HAP-1 (cell line): ENCODE results near the gene CEP131.
A peak's percentile ranks its signal among the peaks of the same experiment; 100 is the strongest.
"Not testable (repeated sequence)": the region's sequence is repeated elsewhere in the genome, so short reads cannot be mapped to it uniquely, and the experiment has no call there.

ENCODE experiments used
- DNase-seq, 2 experiments: peaks; one replicate each; pipeline ENCODE4 v3.0.0-alpha.2; 2016 to 2020; ENCODE audit warnings: low spot score in 2 of 2
- H3K27me3 ChIP-seq: fragments of 250-450 bp; sonication (Bioruptor Pico); 2 replicates; pipeline ENCODE4 v1.5.1; 2020; ENCODE audit warnings: low read depth, mild to moderate bottlenecking, moderate library complexity
- H3K36me3 ChIP-seq: fragments of 250-450 bp; sonication (Bioruptor Pico); replicated peaks from 2 replicates; pipeline ENCODE4 v1.5.1; 2020; ENCODE audit warnings: mild to moderate bottlenecking
- H3K4me1 ChIP-seq: fragments of 250-450 bp; sonication (Bioruptor Pico); 2 replicates; pipeline ENCODE4 v1.5.1; 2020; ENCODE audit warnings: mild to moderate bottlenecking
- H3K4me3 ChIP-seq: fragments of 250-450 bp; sonication (Bioruptor Pico); 2 replicates; pipeline ENCODE4 v1.5.1; 2020; ENCODE audit warnings: mild to moderate bottlenecking, moderate library complexity
- H3K9me3 ChIP-seq: fragments of 250-450 bp; sonication (Bioruptor Pico); 2 replicates; pipeline ENCODE4 v1.5.1; 2020; ENCODE audit warnings: mild to moderate bottlenecking, moderate library complexity
- in situ Hi-C: fragments of 300-500 bp; cut with MboI; formaldehyde crosslinking; loops from 3 replicates; pipeline ENCODE4 v1.14.3; 2020; ENCODE audit warnings: low sequenced_read_pairs, inconsistent platforms, mixed read lengths

The CEP131 gene

GRCh38 chr17:81148986-81149533 is 73.7 kb downstream of the CEP131 start:
- in situ Hi-C loops: no loop called here
- H3K4me1 ChIP-seq: no peaks in the 10 kb centered on the region
- H3K9me3 ChIP-seq: no peaks in the 10 kb centered on the region
- H3K27me3 ChIP-seq: no peaks in the 10 kb centered on the region
- DNase-seq: no peak
- no peaks in the 10 kb centered on the region for H3K36me3 ChIP-seq
- H3K4me3 ChIP-seq: no peak overlapping the region

GRCh38 chr17:81148571-81148970 is 74.2 kb downstream of the CEP131 start:
- in situ Hi-C loops: no loop called here
- Histone ChIP-seq H3K9me3 (no peaks in the 10 kb centered on the region), H3K36me3 (no peaks in the 10 kb centered on the region), H3K27me3 (no peaks in the 10 kb centered on the region), H3K4me3 (no peak overlapping the region), H3K4me1 (no peaks in the 10 kb centered on the region)
- DNase-seq: no peak

GRCh38 chr17:81147701-81148100 is 75.1 kb downstream of the CEP131 start:
- no peak for DNase-seq
- in situ Hi-C loops: no loop called here
- no peaks in the 10 kb centered on the region for H3K9me3 ChIP-seq

GRCh38 chr17:81146208-81146607 is 76.6 kb downstream of the CEP131 start:
- in situ Hi-C loops, H3K27me3 ChIP-seq, DNase-seq, H3K4me1 ChIP-seq, H3K36me3 ChIP-seq, H3K9me3 ChIP-seq, H3K4me3 ChIP-seq: not testable (repeated sequence)

More at GRCh38 chr17:81147701-81148100, 75.1 kb downstream of the CEP131 start:
- H3K4me1 ChIP-seq: no peaks in the 10 kb centered on the region; the same call in 1 of the 2 replicates
- H3K27me3 ChIP-seq: no peaks in the 10 kb centered on the region
- no peaks in the 10 kb centered on the region for H3K36me3 ChIP-seq
- no peak overlapping the region for H3K4me3 ChIP-seq

- Histone ChIP-seq H3K4me3 (no peak overlapping the region), H3K9me3 (no peaks in the 10 kb centered on the region), H3K4me1 (no peaks in the 10 kb centered on the region; the same call in 1 of the 2 replicates), H3K36me3 (no peaks in the 10 kb centered on the region), H3K27me3 (no peaks in the 10 kb centered on the region)
- DNase-seq: no peak
- in situ Hi-C loops: no loop called here
These were observed 78.4 kb downstream of the CEP131 start for GRCh38 chr17:81144423-81144781.

- in situ Hi-C loops: no loop called here
These were observed 78.9 kb downstream of the CEP131 start for GRCh38 chr17:81143717-81144422.

GRCh38 chr17:81143200-81143527 is 79.6 kb downstream of the CEP131 start:
- Histone ChIP-seq H3K27me3 (no peaks in the 10 kb centered on the region), H3K9me3 (no peaks in the 10 kb centered on the region), H3K4me1 (no peaks in the 10 kb centered on the region; the same call in 1 of the 2 replicates), H3K36me3 (no peaks in the 10 kb centered on the region), H3K4me3 (no peak overlapping the region)
- no peak for DNase-seq
- in situ Hi-C loops: no loop called here

More at GRCh38 chr17:81143717-81144422, 78.9 kb downstream of the CEP131 start:
- H3K27me3 ChIP-seq: no peaks in the 10 kb centered on the region
- no peaks in the 10 kb centered on the region for H3K9me3 ChIP-seq
- H3K4me3 ChIP-seq: no peak overlapping the region
- no peaks in the 10 kb centered on the region for H3K36me3 ChIP-seq
- no peak for DNase-seq
- no peaks in the 10 kb centered on the region; the same call in 1 of the 2 replicates for H3K4me1 ChIP-seq

- Histone ChIP-seq H3K9me3 (no peaks in the 10 kb centered on the region), H3K27me3 (no peaks in the 10 kb centered on the region), H3K4me1 (no peaks in the 10 kb centered on the region; the same call in 1 of the 2 replicates), H3K36me3 (no peaks in the 10 kb centered on the region), H3K4me3 (no peak overlapping the region)
- DNase-seq: peak; percentile 48 to 87
- in situ Hi-C loops: no loop called here
These were observed 80.2 kb downstream of the CEP131 start for GRCh38 chr17:81142301-81143199.

- Histone ChIP-seq H3K4me3 (no peak overlapping the region), H3K36me3 (no peaks in the 10 kb centered on the region), H3K27me3 (no peaks in the 10 kb centered on the region), H3K9me3 (no peaks in the 10 kb centered on the region), H3K4me1 (no peaks in the 10 kb centered on the region; the same call in 1 of the 2 replicates)
- DNase-seq: no peak
- in situ Hi-C loops: no loop called here
These were observed 82.1 kb downstream of the CEP131 start for GRCh38 chr17:81140695-81141094.

- H3K4me1 ChIP-seq: no peaks in the 10 kb centered on the region; the same call in 1 of the 2 replicates
- H3K4me3 ChIP-seq: no peak overlapping the region
- H3K36me3 ChIP-seq: no peaks in the 10 kb centered on the region
- DNase-seq: no peak
- H3K27me3 ChIP-seq: no peaks in the 10 kb centered on the region
- in situ Hi-C loops: no loop called here
- no peaks in the 10 kb centered on the region for H3K9me3 ChIP-seq
These were observed 82.7 kb downstream of the CEP131 start for GRCh38 chr17:81140018-81140417.
